Trophoblast cell (in vitro differentiated cells and primary cell): Measurements from ENCODE around the gene PDE4C.
"Not testable (repeated sequence)": the region's sequence is repeated elsewhere in the genome, so short reads cannot be mapped to it uniquely, and the experiment has no call there.

ENCODE experiments used
- DNase-seq, 2 donors: peaks; one replicate each; pipeline ENCODE4 v3.0.0-alpha.2; 2016
- H2AFZ ChIP-seq: 2 replicates; pipeline ENCODE4 v1.6.1; 2013; ENCODE audit warnings: low read length, moderate library complexity, mild to moderate bottlenecking; ENCODE audit not compliant: insufficient read depth, poor library complexity
- H2AK5ac ChIP-seq: 2 replicates; pipeline ENCODE4 v1.6.1; 2013; ENCODE audit warnings: mild to moderate bottlenecking, low read length
- H2BK120ac ChIP-seq: 2 replicates; pipeline ENCODE4 v1.6.1; 2013; ENCODE audit warnings: low read length, mild to moderate bottlenecking, moderate library complexity; ENCODE audit not compliant: insufficient read depth, poor library complexity
- H2BK12ac ChIP-seq: 2 replicates; pipeline ENCODE4 v1.6.1; 2013; ENCODE audit warnings: mild to moderate bottlenecking, low read length, moderate library complexity
- H2BK5ac ChIP-seq: 2 replicates; pipeline ENCODE4 v1.6.1; 2013; ENCODE audit warnings: low read length, low read depth, moderate library complexity, mild to moderate bottlenecking; ENCODE audit not compliant: poor library complexity
- H3K14ac ChIP-seq: 2 replicates; pipeline ENCODE4 v1.6.1; 2013; ENCODE audit warnings: mild to moderate bottlenecking, low read length
- H3K18ac ChIP-seq: 2 replicates; pipeline ENCODE4 v1.6.1; 2013; ENCODE audit warnings: mild to moderate bottlenecking, low read length
- H3K23ac ChIP-seq: 2 replicates; pipeline ENCODE4 v1.6.1; 2013; ENCODE audit warnings: low read length
- H3K27ac ChIP-seq: 2 replicates; pipeline ENCODE4 v1.5.1; 2013; ENCODE audit warnings: low read depth, mild to moderate bottlenecking, inconsistent platforms, low read length, moderate library complexity
- H3K27me3 ChIP-seq: 2 replicates; pipeline ENCODE4 v1.6.1; 2013; ENCODE audit warnings: inconsistent platforms, mild to moderate bottlenecking, low read length, moderate library complexity; ENCODE audit not compliant: insufficient read depth
- H3K36me3 ChIP-seq, 2 experiments: 1 replicate in 1 of 2; 2 replicates in 1 of 2; pipeline ENCODE4 v1.6.1; 2013; ENCODE audit warnings: low read length in 2 of 2, mild to moderate bottlenecking in 2 of 2, moderate library complexity in 1 of 2; ENCODE audit not compliant: insufficient read depth in 2 of 2, control insufficient read depth in 1 of 2
- H3K4ac ChIP-seq: 2 replicates; pipeline ENCODE4 v1.6.1; 2013; ENCODE audit warnings: low read depth, mild to moderate bottlenecking, low read length, moderate library complexity
- H3K4me1 ChIP-seq, 2 experiments: 1 replicate in 1 of 2; 2 replicates in 1 of 2; pipeline ENCODE4 v1.6.1; 2013; ENCODE audit warnings: low read length in 2 of 2, mild to moderate bottlenecking in 2 of 2, moderate library complexity in 1 of 2; ENCODE audit not compliant: insufficient read depth in 2 of 2, control insufficient read depth in 1 of 2
- H3K4me2 ChIP-seq: 2 replicates; pipeline ENCODE4 v1.6.1; 2013; ENCODE audit warnings: inconsistent platforms, mild to moderate bottlenecking, low read length, moderate library complexity
- H3K4me3 ChIP-seq: 2 replicates; pipeline ENCODE4 v1.5.1; 2013; ENCODE audit warnings: mild to moderate bottlenecking, low read depth, low read length, inconsistent platforms
- H3K79me1 ChIP-seq: one replicate; pipeline ENCODE4 v1.6.1; 2013; ENCODE audit warnings: low read length
- H3K79me2 ChIP-seq: 2 replicates; pipeline ENCODE4 v1.6.1; 2013; ENCODE audit warnings: low read length, mild to moderate bottlenecking; ENCODE audit not compliant: control insufficient read depth, insufficient read depth, poor library complexity
- H3K9ac ChIP-seq: 2 replicates; pipeline ENCODE4 v1.6.1; 2013; ENCODE audit warnings: mild to moderate bottlenecking, low read length
- H3K9me3 ChIP-seq: 2 replicates; pipeline ENCODE4 v1.6.1; 2013; ENCODE audit warnings: low read depth, mild to moderate bottlenecking, control low read depth, inconsistent platforms, low read length; ENCODE audit not compliant: insufficient read depth
- H4K12ac ChIP-seq: 2 replicates; pipeline ENCODE4 v1.6.1; 2013; ENCODE audit warnings: low read depth, mild to moderate bottlenecking, low read length, moderate library complexity
- H4K8ac ChIP-seq: 2 replicates; pipeline ENCODE4 v1.6.1; 2013; ENCODE audit warnings: low read depth, mild to moderate bottlenecking, low read length, moderate library complexity
- H4K91ac ChIP-seq: one replicate; pipeline ENCODE4 v1.6.1; 2013; ENCODE audit warnings: low read depth, mild to moderate bottlenecking, low read length, moderate library complexity
- WGBS: extraction: QIAGEN DNeasy Blood & Tissue Kit; methylation state at CpG from one replicate; pipeline ENCODE4 v1.1.7; 2013; ENCODE audit warnings: missing lambda C conversion rate; ENCODE audit not compliant: insufficient read length, insufficient coverage; ENCODE audit errors: extremely low coverage; 5-methylcytosine and 5-hydroxymethylcytosine counted together

PDE4C gene

GRCh38 chr19:18211683-18212082 lies 14.6 kb downstream of the PDE4C start:
- H2AFZ ChIP-seq, result no peak overlapping the region
- no peak overlapping the region for H3K14ac ChIP-seq
- no peak overlapping the region for H4K8ac ChIP-seq
- H3K27ac ChIP-seq, result no peak overlapping the region
- no peaks in the 10 kb centered on the region for H3K4me1 ChIP-seq
- no peaks in the 10 kb centered on the region for H3K9me3 ChIP-seq
- H4K12ac ChIP-seq, result no peak overlapping the region
- no peak for DNase-seq
- no peaks in the 10 kb centered on the region for H3K79me1 ChIP-seq
- H3K9ac ChIP-seq, result no peak overlapping the region
- no peaks in the 10 kb centered on the region for H3K27me3 ChIP-seq
- H2BK5ac ChIP-seq, result no peak overlapping the region
- no peak overlapping the region for H3K4me3 ChIP-seq
- H2BK120ac ChIP-seq, result no peak overlapping the region
- no peak overlapping the region for H3K4ac ChIP-seq
- H4K91ac ChIP-seq, result no peak overlapping the region
- no peak overlapping the region for H2BK12ac ChIP-seq
- no peak overlapping the region for H3K23ac ChIP-seq
- no CpG with 5 or more reads among the region's 14 CpGs for WGBS
- H2AK5ac ChIP-seq, result no peak overlapping the region
- no peaks in the 10 kb centered on the region for H3K79me2 ChIP-seq
- no peaks in the 10 kb centered on the region for H3K36me3 ChIP-seq
- H3K18ac ChIP-seq, result no peak overlapping the region
- H3K4me2 ChIP-seq, result no peak overlapping the region

- H4K12ac ChIP-seq, H2BK12ac ChIP-seq, H3K18ac ChIP-seq, H3K36me3 ChIP-seq, H3K14ac ChIP-seq, H4K8ac ChIP-seq, H3K4me2 ChIP-seq, H3K79me2 ChIP-seq, H2BK120ac ChIP-seq, H3K79me1 ChIP-seq, H3K27me3 ChIP-seq, DNase-seq, H2AK5ac ChIP-seq, H3K9me3 ChIP-seq, H3K4ac ChIP-seq, H2BK5ac ChIP-seq, H3K4me3 ChIP-seq, H4K91ac ChIP-seq, H3K27ac ChIP-seq, H3K9ac ChIP-seq, H2AFZ ChIP-seq, H3K4me1 ChIP-seq, H3K23ac ChIP-seq: not testable (repeated sequence)
- WGBS, result no CpG with 5 or more reads among the region's 5 CpGs
These were observed 16.3 kb downstream of the PDE4C start for GRCh38 chr19:18209912-18210311.

GRCh38 chr19:18208098-18208951 lies 17.9 kb downstream of the PDE4C start:
- Histone ChIP-seq H3K79me2 (peaks cover 3% of the 10 kb centered on the region), H2BK12ac (no peak overlapping the region), H4K8ac (no peak overlapping the region), H2BK5ac (no peak overlapping the region), H4K91ac (no peak overlapping the region), H3K36me3 (no peaks in the 10 kb centered on the region), H2BK120ac (no peak overlapping the region), H4K12ac (no peak overlapping the region), H3K9ac (no peak overlapping the region), H3K4me2 (no peak overlapping the region), H3K27ac (no peak overlapping the region), H3K18ac (no peak overlapping the region), H3K23ac (no peak overlapping the region), H3K4me1 (peaks cover 5 to 7% of the 10 kb centered on the region in 2 experiments), H3K9me3 (peaks cover under 1% of the 10 kb centered on the region), H3K27me3 (no peaks in the 10 kb centered on the region), H2AFZ (no peak overlapping the region), H3K79me1 (peaks cover 8% of the 10 kb centered on the region), H2AK5ac (no peak overlapping the region), H3K4ac (no peak overlapping the region), H3K14ac (no peak overlapping the region), H3K4me3 (no peak overlapping the region)
- no CpG with 5 or more reads among the region's 32 CpGs for WGBS
- DNase-seq, result peak in 1 of 2 donors; percentile 45

GRCh38 chr19:18206018-18206417 lies 20.2 kb downstream of the PDE4C start:
- H2AFZ ChIP-seq, result no peak overlapping the region
- peaks cover 7% of the 10 kb centered on the region for H3K9me3 ChIP-seq
- H2BK12ac ChIP-seq, result no peak overlapping the region
- H3K27ac ChIP-seq, result no peak overlapping the region
- H4K8ac ChIP-seq, result peak overlapping the region; percentile 1
- no peak overlapping the region for H3K4ac ChIP-seq
- H3K18ac ChIP-seq, result no peak overlapping the region
- no peak overlapping the region for H2BK120ac ChIP-seq
- no peak overlapping the region for H3K4me3 ChIP-seq
- H3K27me3 ChIP-seq, result no peaks in the 10 kb centered on the region
- peaks cover 9 to 12% of the 10 kb centered on the region in 2 experiments for H3K4me1 ChIP-seq
- H2AK5ac ChIP-seq, result no peak overlapping the region
- H4K91ac ChIP-seq, result peak overlapping the region; percentile 0
- H3K79me1 ChIP-seq, result peaks cover 8% of the 10 kb centered on the region
- peak overlapping the region; percentile 97 for H3K4me2 ChIP-seq
- no peak overlapping the region for H3K9ac ChIP-seq
- no CpG with 5 or more reads among the region's 12 CpGs for WGBS
- H2BK5ac ChIP-seq, result no peak overlapping the region
- H3K79me2 ChIP-seq, result peaks cover 3% of the 10 kb centered on the region
- no peak for DNase-seq
- no peak overlapping the region for H3K14ac ChIP-seq
- H3K36me3 ChIP-seq, result no peaks in the 10 kb centered on the region
- no peak overlapping the region for H3K23ac ChIP-seq
- no peak overlapping the region for H4K12ac ChIP-seq
